GM12891 (cell line): ENCODE measurements around the gene POLR2C.

Source experiments
- POLR2A ChIP-seq: IDR thresholded peaks from 2 replicates; pipeline ENCODE4 v1.6.1; 2011; ENCODE audit warnings: low read depth, low read length, control low read depth
- POLR2AphosphoS5 ChIP-seq: IDR thresholded peaks from 2 replicates; pipeline ENCODE4 v1.6.1; 2011; ENCODE audit warnings: low read depth, low read length, control low read depth
- TAF1 ChIP-seq: IDR thresholded peaks from 2 replicates; pipeline ENCODE4 v1.6.1; 2011; ENCODE audit warnings: low read depth, low read length, control low read depth

DNA sequence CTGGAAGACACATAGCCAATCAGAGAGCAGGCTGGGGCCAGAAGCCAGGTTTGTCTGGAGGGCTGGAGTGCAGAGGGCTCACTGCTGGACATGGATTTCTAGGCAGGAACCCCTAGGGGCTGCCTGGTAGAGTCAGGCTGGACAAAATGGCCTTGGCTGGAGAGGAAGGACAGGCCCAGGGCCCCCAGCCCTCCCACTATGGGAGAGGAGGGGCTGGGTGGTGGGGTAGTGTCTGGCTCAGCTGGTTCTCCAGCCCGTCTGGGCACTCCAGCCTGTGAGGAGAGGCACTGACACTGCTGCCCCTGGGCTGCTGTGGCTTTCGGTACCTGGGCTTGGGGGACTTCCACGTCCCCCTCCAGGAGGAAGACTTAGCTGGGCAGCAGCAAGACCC, 45.6 kb downstream of the POLR2C start:
- TF ChIP-seq POLR2AphosphoS5 (no peak), POLR2A (no peak), TAF1 (no peak)
